Keratinocyte (primary cell): ENCODE results near the gene MTSS2.

ENCODE experiments used
- CTCF ChIP-seq, 3 experiments: IDR thresholded peaks in 1 of 3; conservative IDR thresholded peaks in 1 of 3; optimal IDR thresholded peaks in 1 of 3; 2 replicates in 2 of 3; 3 replicates in 1 of 3; pipeline versions ENCODE3 to v1.5.1; 2011; ENCODE audit warnings: low read length in 3 of 3, mild to moderate bottlenecking in 3 of 3, moderate library complexity in 2 of 3, control low read depth in 1 of 3, inconsistent platforms in 1 of 3; ENCODE audit not compliant: insufficient read depth in 2 of 3; ENCODE audit errors: extremely low read depth in 1 of 3
- EZH2 ChIP-seq: IDR thresholded peaks from one replicate; pipeline ENCODE4 v1.6.1; 2012; ENCODE audit warnings: inconsistent platforms, mild to moderate bottlenecking, low read length, moderate library complexity

GRCh38 chr16:70665806-70666735, 19.8 kb downstream of the MTSS2 start:
- TF ChIP-seq CTCF (optimal IDR thresholded peaks at IDR 0.05 in 1 of 3, IDR thresholded peaks at IDR 0.05 in 1 of 3, conservative IDR thresholded peaks at IDR 0.05 in 1 of 3; ENCODE audit: extremely low read depth in 1 of 3, insufficient read depth in 2 of 3, low read length in 3 of 3) (no peak), EZH2 (no peak)
